ENCODE results near the gene CRYBG2.

DNA sequence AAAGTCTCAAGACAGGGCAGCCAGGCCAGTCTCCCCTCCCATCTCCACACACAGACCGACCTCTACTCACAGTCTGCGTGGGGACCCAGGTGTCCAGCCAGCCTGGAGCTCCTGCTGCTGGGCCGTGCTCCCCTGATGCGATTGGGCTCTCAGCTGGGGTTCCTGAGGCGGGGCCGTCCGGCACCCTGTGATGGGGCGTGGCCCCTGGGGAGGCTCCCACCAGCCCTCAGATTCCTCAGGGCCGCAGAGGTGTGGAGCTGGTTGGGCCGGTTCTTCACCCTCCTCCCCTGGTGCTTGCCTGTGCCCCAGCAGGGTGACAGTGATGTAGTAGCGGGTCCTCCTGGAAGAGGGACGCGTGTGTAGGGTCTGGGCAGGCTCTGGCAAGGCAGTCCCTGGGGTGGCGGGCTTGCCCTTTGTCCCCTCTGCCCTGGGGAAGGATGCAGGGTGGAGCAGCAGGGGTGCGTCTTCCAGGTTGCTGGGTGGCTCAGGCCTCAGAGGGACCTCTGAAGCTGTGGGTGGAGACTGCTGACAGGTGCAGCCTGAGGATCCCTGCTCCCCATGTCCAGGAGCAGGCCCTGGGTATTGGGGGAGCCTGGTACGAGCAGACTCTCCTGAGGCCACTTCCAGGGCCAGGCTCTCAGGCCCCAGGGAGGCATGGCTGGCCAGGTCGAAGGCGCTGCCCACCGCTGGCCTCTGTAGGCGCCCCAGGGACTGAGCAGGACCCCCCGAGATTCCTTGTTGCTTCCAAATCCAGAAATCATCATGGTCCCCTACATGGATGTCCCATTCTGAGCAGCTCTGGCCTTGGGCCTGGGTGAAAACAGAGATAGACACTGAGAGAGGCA lies at the start of gene CRYBG2:
- TF ChIP-seq POLR2A (IDR thresholded peaks at IDR 0.05), result peak; percentile 30
- TF ChIP-seq, protein P1, sequence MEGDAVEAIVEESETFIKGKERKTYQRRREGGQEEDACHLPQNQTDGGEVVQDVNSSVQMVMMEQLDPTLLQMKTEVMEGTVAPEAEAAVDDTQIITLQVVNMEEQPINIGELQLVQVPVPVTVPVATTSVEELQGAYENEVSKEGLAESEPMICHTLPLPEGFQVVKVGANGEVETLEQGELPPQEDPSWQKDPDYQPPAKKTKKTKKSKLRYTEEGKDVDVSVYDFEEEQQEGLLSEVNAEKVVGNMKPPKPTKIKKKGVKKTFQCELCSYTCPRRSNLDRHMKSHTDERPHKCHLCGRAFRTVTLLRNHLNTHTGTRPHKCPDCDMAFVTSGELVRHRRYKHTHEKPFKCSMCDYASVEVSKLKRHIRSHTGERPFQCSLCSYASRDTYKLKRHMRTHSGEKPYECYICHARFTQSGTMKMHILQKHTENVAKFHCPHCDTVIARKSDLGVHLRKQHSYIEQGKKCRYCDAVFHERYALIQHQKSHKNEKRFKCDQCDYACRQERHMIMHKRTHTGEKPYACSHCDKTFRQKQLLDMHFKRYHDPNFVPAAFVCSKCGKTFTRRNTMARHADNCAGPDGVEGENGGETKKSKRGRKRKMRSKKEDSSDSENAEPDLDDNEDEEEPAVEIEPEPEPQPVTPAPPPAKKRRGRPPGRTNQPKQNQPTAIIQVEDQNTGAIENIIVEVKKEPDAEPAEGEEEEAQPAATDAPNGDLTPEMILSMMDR (IDR thresholded peaks at IDR 0.05), result no peak
- TF ChIP-seq POLR2AphosphoS5 (IDR thresholded peaks at IDR 0.05), result peak; percentile 34
